OCI-LY3 (cell line): ENCODE measurements around the gene CDC42SE1.

ENCODE experiments used
- H2AFZ ChIP-seq: fragments of 200-600, 300-600 bp; shearing (Covaris generic); 2 replicates; pipeline ENCODE4 v1.6.0; 2014; ENCODE audit warnings: antibody characterized with exemption, low read depth, low read length
- H3K27ac ChIP-seq: fragments of 200-600, 300-600 bp; sonication (generic); 2 replicates; pipeline ENCODE4 v1.5.1; 2014; ENCODE audit warnings: mild to moderate bottlenecking, low read length, moderate library complexity, mixed read lengths
- H3K27me3 ChIP-seq: fragments of 200-600, 300-600 bp; sonication (generic); 2 replicates; pipeline ENCODE4 v1.6.1; 2014; ENCODE audit warnings: low read depth, low read length, mixed read lengths
- H3K36me3 ChIP-seq: fragments of 200-600, 300-600 bp; sonication (generic); replicated peaks from 2 replicates; pipeline ENCODE3; 2014; ENCODE audit warnings: low read depth, low read length, mixed read lengths
- H3K4me1 ChIP-seq: fragments of 300-600, 200-600 bp; sonication (generic); 2 replicates; pipeline ENCODE4 v1.6.1; 2014; ENCODE audit warnings: low read length, mixed read lengths
- H3K4me2 ChIP-seq: fragments of 200-600, 300-600 bp; sonication (generic); 2 replicates; pipeline ENCODE4 v1.6.1; 2014; ENCODE audit warnings: low read length, mixed read lengths
- H3K4me3 ChIP-seq: fragments of 300-600, 200-600 bp; sonication (generic); 2 replicates; pipeline ENCODE4 v1.5.1; 2014; ENCODE audit warnings: antibody characterized with exemption, mild to moderate bottlenecking, low read length, moderate library complexity
- H3K79me2 ChIP-seq: fragments of 300-600, 200-600 bp; shearing (Covaris generic); 2 replicates; pipeline ENCODE4 v1.6.1; 2014; ENCODE audit warnings: mild to moderate bottlenecking, low read length, mixed read lengths
- H3K9ac ChIP-seq: fragments of 300-600, 200-600 bp; shearing (Covaris generic); 2 replicates; pipeline ENCODE4 v1.6.0; 2014; ENCODE audit warnings: mild to moderate bottlenecking, low read length, moderate library complexity
- H3K9me3 ChIP-seq: fragments of 200-600, 300-600 bp; shearing (Covaris generic); 2 replicates; pipeline ENCODE4 v1.6.1; 2014; ENCODE audit warnings: low read length, mixed read lengths; ENCODE audit not compliant: insufficient read depth
- H4K20me1 ChIP-seq: fragments of 200-600, 300-600 bp; sonication (generic); 2 replicates; pipeline ENCODE4 v1.6.1; 2016; ENCODE audit warnings: low read length, mixed read lengths; ENCODE audit not compliant: insufficient read depth
- CTCF ChIP-seq: fragments of 200-600, 300-600 bp; sonication (generic); IDR thresholded peaks from 2 replicates; pipeline ENCODE4 v1.5.1; 2014; ENCODE audit warnings: antibody characterized with exemption, low read length, low read depth
- EZH2phosphoT487 ChIP-seq: fragments of 200-600 bp; shearing (Covaris generic); IDR thresholded peaks from 2 replicates; pipeline ENCODE4 v1.6.1; 2018; ENCODE audit warnings: antibody characterized with exemption, mixed run types, low read depth

Gene CDC42SE1

DNA sequence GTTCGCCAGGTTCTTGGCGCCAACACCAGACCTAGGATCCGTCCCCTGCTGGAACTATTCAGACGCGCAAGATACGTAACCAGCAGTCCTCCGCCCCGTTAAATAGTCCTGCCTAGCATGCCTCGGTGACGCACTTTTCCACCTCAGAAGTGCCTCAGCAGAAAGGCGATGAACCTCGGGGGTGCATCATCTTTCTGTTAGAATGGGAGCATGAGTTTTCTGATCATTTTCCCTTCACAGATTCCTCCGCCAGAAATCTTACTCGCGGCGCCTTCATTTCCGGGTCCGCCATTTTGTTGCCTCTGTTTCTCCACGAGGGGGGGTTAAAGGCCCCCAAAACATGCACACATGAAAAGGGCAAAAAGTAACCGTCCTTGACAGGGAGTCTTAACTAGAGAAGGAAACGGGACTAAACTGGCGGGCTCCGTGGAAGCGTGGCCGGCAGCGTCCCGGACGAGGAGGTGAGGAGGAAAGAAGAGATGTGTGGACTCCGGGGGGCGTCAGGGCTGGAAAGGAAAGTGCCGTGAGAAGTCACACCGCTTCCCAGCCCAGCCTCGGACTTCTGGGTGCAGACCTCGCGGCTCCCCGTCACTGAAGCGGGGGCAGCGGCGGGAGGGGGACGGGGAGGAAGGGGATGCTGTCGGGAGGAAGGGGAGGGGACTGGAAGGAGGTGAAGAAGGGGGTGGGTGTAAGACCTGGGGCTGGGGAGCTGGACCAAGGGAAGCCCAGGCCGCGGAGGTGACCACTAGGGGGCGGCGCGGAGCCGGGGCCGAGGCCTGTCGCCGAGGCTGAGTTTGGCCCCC, 11.3 kb upstream of the CDC42SE1 start, which contains the start of gene GABPB2:
TSS of gene GABPB2 (plus strand) at position 288 of the 803 bp plus-strand sequence. CDS start 17,429 bp downstream, outside the sequence.
- peak; percentile 79 for TF ChIP-seq CTCF
- no peak for TF ChIP-seq EZH2phosphoT487
- H3K79me2 ChIP-seq, result peaks cover 12% of the 10 kb centered on the region; the same call in 1 of the 2 replicates
- H3K4me2 ChIP-seq, result peak within 1 kb of the TSS; percentile 81
- H3K27me3 ChIP-seq, result no peaks in the 10 kb centered on the region
- H3K36me3 ChIP-seq, result no peaks in the 10 kb centered on the region
- no peaks in the 10 kb centered on the region for H3K9me3 ChIP-seq
- peak within 1 kb of the TSS; percentile 86 for H3K4me3 ChIP-seq
- H2AFZ ChIP-seq, result peak within 1 kb of the TSS; percentile 88
- H3K27ac ChIP-seq, result peak within 1 kb of the TSS; percentile 93
- peak within 1 kb of the TSS; percentile 99 for H3K9ac ChIP-seq
- H4K20me1 ChIP-seq, result no peaks in the 10 kb centered on the region
- H3K4me1 ChIP-seq, result peaks cover 13% of the 10 kb centered on the region

GRCh38 chr1:151069103-151069486, 9.7 kb upstream of the CDC42SE1 start:
- TF ChIP-seq CTCF (no peak), EZH2phosphoT487 (no peak)
- no peaks in the 10 kb centered on the region for H4K20me1 ChIP-seq
- no peaks in the 10 kb centered on the region for H3K36me3 ChIP-seq
- H3K9ac ChIP-seq, result no peak overlapping the region
- H3K4me3 ChIP-seq, result no peak overlapping the region
- no peak overlapping the region for H3K4me2 ChIP-seq
- H3K79me2 ChIP-seq, result peaks cover 12% of the 10 kb centered on the region; the same call in 1 of the 2 replicates
- H3K9me3 ChIP-seq, result no peaks in the 10 kb centered on the region
- H3K27me3 ChIP-seq, result no peaks in the 10 kb centered on the region
- H3K4me1 ChIP-seq, result peaks cover 13% of the 10 kb centered on the region
- no peak overlapping the region for H2AFZ ChIP-seq
- H3K27ac ChIP-seq, result no peak overlapping the region

DNA sequence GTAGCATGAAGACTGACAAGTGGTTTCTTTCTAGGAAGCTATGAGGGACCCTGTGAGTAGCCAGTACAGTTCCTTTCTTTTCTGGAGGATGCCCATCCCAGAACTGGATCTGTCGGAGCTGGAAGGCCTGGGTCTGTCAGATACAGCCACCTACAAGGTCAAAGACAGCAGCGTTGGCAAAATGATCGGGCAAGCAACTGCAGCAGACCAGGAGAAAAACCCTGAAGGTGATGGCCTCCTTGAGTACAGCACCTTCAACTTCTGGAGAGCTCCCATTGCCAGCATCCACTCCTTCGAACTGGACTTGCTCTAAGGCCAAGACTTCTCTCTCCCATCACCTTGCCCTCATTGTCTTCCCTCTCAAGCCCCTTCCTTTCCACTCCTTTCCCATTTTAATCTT, 7.8 kb upstream of the CDC42SE1 start:
- H3K36me3 ChIP-seq, result no peaks in the 10 kb centered on the region

More for the DNA sequence above, 7.8 kb upstream of the CDC42SE1 start:
- Histone ChIP-seq H3K4me3 (no peak overlapping the region), H3K4me2 (no peak overlapping the region), H2AFZ (no peak overlapping the region), H3K79me2 (peaks cover 12% of the 10 kb centered on the region; the same call in 1 of the 2 replicates), H3K9ac (no peak overlapping the region), H3K27ac (no peak overlapping the region), H4K20me1 (no peaks in the 10 kb centered on the region), H3K27me3 (no peaks in the 10 kb centered on the region), H3K9me3 (no peaks in the 10 kb centered on the region), H3K4me1 (peaks cover 13% of the 10 kb centered on the region)
- no peak for TF ChIP-seq CTCF
